HG02763 (cell line): ENCODE measurements around the gene FBXW5.

Experiments
- ATAC-seq: cut with Tn5 transposase; IDR thresholded peaks from one replicate; pipeline ENCODE4 v1.9.1; 2021; ENCODE audit warnings: mild to moderate bottlenecking, moderate library complexity; ENCODE audit not compliant: unreplicated experiment

Gene FBXW5, protein sequence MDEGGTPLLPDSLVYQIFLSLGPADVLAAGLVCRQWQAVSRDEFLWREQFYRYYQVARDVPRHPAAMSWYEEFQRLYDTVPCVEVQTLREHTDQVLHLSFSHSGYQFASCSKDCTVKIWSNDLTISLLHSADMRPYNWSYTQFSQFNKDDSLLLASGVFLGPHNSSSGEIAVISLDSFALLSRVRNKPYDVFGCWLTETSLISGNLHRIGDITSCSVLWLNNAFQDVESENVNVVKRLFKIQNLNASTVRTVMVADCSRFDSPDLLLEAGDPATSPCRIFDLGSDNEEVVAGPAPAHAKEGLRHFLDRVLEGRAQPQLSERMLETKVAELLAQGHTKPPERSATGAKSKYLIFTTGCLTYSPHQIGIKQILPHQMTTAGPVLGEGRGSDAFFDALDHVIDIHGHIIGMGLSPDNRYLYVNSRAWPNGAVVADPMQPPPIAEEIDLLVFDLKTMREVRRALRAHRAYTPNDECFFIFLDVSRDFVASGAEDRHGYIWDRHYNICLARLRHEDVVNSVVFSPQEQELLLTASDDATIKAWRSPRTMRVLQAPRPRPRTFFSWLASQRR

DNA sequence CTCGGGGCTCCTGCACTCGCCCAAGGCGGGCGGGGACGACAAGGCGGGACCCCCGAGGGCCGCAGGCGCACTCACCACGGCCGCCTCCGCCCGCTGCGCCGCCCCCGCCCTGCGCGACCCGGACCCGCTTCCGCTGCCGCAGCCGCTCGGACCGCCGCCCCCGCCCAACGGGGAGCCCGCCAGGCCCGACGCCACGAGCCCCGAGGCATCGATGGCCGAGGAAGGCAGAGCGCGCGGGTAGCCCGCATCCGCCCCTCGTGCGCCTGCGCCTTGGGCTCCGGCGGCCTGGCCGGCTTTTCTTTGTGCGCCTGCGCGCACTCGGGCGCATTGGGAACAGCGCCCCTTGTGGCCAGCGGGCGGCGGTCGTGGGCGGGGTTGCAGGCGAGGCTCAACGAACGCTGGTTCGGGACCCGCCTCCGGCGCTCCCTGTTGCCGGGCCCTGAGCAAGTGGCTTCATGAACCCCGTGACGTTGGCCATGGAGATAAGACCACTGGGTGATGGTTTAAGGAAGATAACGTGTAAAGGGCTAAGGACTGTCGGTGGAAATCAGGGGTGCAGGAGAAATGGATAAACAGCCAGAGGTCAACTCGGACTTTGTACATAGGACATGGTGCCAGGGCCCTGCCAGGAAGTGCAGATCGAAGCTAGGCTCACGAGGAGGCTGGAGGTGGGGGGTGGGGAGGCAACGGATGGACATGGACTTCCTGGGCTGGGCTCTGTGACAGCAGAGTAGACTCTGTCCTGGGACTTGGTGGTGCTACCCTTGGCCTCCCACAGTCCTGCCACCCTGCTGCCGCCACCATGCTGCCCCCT lies at the start of gene FBXW5, which contains the start of gene C8G:
Gene FBXW5 (minus strand): TSS at position 220 of the 814 bp plus-strand sequence. CDS start 655 bp downstream, outside the sequence.
Gene C8G (plus strand): TSS at position 725 of the 814 bp plus-strand sequence. CDS start 78 bp downstream, at position 803.
- ATAC-seq: peak; percentile 81

DNA sequence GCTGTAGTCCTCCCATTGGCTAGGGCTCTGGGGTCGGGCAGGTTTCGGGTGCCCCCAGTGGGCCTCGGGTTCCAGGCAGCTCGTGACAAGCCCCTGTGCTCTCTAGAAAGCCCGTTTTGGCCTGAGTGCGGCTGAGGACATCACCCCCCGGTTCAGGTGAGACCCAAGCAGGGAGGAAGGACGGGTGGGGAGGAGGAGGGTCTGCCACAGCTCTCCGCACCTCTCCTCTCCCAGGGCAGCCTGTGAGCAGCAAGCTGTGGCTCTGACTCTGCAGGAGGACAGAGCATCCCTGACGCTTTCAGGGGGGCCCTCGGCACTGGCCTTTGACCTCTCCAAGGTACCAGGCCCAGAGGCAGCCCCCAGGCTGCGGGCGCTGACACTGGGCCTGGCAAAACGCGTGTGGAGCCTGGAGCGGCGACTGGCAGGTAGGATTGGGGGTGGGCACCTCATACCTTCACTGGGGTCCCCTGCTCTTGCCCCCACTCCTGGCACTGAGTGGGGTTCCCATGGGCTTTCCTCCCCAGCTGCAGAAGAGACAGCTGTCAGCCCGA lies 48.4 kb upstream of the FBXW5 start:
- ATAC-seq: no peak

DNA sequence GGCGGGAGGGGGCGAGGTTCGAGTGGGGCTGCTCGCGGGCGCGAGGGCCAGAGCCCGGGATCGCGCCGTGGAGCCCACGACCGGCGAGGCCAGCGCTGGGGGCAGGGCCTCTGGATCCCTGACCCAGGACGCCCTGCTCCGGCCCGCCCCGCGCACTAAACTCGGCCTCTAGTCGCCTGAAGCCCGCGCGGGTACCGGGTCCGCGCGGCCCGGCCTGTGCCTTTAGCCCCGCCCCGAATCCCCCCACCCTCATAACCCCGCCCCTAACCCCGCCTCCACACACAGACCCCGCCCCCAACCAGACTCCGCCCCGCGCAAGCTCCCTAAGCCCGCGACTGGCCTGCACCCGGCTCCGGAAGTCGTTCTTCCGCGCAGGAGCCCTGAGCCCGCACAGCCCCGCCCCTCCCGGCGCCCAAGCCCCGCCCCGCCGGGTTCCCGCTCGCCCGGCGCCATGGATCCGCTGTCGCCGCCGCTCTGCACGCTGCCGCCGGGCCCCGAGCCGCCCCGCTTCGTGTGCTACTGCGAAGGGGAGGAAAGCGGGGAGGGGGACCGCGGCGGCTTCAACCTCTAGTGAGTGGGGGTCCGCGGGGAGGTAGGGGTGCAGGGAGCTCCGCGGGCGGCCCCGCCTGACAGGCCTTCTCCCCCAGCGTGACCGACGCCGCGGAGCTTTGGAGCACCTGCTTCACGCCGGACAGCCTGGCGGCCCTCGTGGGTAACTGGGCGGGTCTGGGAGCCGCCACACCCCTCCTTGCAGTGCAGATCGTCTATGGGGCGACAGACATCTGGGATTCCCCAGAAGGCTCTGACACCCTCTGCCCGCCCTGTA lies 47.7 kb upstream of the FBXW5 start, which contains the start of gene PAXX:
Gene PAXX (plus strand): TSS at position 430 of the 826 bp plus-strand sequence. CDS start 22 bp downstream, at position 452.
- peak; percentile 75 for ATAC-seq

DNA sequence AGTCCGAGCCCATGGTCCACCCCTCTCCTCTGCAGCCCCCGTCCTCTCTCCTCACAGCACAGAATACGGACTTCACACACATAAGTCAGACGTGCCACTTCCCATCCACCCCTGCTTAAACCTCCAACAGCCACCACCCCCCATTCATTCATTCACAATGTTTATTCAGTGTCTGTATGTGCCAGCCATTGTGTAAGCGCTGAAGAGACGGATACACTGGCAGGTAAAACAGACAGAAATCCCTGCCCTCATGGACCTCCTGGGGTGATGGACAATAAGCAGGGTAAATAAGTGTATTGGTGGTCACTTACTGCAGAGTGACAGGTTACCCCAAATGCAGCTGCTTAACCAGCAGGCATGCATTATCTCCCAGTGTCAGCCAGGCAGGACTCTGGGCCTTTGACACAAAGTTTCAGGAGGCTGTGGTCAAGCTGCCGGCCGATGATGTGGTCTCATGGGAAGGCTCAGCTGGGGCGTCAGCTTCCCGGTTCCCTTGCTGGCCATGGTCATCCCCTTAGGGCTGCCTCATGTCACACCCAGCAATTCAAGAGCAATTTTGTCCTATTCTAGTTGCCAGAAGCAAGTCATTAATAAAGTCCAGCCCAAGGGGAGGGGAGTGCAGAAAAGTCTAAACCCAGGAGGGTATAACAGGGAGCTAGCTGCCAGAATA lies 45.8 kb upstream of the FBXW5 start:
- ATAC-seq: no peak

DNA sequence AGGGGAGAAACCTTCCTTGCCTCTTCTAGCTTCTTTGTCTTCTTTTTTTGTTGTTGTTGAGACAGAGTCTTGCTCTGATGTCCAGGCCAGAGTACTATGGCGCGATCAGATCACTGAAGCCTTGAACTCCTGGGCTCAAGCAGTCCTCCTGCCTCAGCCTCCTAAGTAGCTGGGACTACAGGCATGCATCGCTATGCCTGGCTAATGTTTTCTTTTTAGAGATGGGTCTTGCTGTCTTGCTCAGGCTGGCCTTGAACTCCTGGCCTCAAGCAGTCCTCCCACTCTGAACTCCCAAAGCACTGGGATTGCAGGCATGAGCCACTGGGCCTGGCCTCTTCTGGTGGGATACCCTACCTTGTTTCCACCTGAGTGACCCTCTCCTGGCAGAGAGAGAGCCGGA lies 44.3 kb upstream of the FBXW5 start:
- ATAC-seq: no peak

DNA sequence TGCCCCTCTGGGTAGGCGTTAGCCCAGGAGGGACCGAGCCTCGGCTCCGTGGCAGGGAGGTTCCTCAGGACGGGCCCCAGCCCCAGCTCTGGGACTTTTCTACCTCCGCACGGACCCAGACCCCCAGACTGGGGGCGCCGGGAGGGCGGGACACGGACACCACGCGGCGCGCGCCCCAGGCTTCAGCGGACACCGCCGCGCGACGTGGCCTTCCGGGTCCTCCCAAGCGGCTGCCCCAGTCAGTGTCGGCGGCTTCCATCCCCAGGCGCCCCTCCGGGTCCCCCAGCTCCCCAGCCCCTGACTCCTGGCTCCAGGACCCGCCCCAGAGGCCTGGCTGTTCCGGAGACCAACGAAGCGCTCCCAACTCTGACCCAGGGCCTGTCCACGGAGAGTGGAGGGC lies 41.3 kb upstream of the FBXW5 start:
- ATAC-seq: no peak

DNA sequence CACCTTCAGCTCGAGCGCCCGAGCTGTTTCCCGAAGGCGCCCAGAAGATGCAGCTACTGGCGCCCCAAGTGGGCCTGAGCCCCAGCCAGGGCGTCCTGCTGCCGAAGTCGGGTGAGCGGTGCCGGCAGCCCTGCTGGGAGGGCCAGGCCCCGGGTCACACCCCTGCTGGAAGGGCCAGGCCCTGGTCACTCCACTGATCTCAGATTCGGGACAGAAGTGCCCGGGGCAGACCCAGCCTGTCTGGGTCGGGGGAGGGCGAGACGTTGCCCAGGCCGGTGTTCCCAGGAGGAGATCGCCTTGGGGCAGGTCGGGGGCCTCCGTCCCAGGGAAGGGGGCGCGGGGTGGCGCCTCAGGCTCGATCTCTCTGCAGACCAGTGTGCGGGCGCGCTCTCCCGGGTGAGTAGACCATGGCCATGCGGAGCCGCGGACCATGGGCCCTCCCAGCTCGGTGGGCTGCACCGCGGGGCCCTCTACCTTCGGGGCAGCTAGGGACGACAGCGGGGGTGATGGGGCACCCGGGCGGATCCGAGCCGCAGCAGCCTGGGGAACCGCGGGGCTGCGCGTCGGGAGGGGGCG lies 40.6 kb upstream of the FBXW5 start:
- ATAC-seq: no peak

DNA sequence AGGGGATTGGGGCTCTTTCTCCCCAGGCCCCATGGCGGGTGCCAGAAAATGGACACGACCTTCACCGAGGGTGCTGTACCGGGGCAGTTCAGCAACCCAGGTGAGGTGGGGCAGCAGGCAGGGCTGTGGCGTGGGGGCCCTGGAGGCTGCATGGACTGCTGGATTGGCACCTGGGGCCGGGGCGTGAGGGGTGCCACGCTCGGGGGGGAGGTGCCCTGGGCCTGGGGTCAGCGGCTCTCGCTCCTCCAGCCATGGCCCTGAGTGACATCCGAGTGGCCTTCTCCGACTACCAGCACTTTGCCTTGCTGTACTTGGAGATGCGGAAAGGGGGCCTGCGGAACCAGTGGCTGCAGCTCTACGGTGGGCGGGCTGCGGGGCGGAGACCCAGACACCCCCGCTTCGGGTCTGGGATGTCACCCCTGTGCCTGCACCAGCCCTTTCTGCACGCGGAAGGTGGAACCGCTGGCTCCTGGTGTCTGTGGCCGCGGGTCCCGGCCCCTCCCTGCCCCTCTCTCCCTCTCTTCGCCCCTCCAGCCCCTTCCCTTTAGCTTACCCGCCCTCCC lies 40.0 kb upstream of the FBXW5 start:
- no peak for ATAC-seq

DNA sequence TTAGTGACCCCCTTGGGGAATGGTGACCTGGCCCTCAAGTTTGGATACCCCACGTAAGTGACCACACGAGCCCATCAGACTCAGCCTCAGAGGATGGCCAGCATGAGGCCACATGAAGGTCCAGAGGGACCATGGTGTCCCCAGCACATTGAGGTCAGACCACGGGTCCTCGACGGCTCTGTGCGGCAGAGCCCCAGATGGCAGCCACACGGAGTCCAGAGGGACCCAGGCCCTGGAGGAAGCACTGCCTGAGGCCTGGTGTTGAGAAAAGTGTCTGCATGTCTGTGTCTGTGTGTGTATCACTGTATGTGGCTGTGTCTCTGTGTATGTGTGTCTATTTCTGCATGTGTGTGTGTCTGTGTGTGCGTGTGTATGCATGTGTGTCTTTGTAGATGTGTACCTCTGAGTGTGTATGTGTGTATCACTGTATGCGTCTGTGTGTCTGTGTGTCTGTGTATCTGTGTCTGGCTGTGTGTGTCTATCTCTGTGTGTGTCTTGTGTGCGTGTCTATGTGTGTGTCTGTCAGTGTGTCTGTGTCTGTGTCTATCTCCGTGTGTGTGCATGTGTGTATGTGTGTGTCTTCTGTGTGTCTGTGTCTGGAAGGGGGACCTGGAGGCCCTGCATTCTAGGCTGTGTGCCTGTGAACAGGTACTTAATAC lies 39.2 kb upstream of the FBXW5 start:
- ATAC-seq: no peak

DNA sequence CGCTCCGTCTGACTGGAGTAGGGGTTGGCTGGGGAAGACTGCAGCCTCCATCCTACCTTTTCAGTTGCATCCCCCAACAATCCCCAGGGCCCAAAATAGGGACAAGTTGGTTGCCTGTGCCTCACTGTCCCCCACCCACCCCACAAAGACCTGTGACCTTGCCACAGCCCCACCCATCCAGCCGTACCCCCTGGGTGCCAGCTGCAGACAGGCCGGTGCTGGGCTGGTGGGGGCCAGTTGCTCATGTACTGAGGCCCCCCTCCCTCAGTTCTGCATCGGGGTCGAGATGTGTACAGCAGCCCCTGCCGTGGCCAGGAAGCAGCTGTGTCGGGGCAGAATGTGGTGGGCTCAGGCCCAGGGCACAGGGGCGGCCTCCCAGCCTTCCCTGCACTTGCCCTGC lies 38.6 kb upstream of the FBXW5 start:
- no peak for ATAC-seq

DNA sequence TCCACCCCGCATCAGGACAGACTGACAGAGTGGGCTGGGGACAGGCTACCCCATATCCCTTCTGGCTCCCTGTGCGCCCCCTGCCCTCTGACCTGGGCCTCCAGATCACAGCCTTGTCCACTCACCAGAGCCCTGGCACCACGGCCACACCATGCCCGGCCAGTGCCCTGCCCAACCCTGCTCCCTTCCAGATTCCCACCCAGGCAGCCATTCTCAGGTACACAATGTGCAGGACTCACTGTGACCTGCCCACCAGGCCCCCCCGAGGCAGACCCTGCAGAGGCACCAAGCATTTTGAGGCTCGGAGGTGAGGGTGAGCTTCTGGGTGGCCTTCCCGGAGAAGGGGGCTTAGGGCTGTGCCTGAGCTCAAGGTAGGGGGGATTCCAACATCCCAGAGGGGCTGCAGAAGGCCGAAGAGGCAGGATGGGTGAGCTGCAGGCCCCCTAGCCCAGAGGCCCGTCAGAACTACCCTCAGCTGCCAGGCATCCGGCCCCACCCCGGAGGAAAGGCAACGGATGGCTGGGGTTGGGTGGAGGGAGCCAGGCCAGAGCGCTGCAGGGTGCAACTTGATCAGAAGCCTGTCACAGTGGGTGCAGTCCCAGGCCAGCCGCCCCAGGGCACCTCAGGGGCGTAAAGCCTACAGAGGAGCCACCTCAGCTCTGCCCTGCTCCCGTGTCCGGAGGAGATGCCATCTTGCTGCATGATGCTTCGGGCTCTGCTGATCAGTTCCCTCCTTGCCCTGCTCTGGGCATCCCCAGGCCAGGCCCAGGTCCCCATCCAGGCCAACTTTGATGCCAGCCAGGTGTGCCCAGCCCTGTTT lies 37.9 kb upstream of the FBXW5 start, which contains the start of gene LCNL1:
Gene LCNL1 (plus strand): TSS at position 762 of the 820 bp plus-strand sequence. CDS start 594 bp downstream, outside the sequence.
- ATAC-seq: no peak

DNA sequence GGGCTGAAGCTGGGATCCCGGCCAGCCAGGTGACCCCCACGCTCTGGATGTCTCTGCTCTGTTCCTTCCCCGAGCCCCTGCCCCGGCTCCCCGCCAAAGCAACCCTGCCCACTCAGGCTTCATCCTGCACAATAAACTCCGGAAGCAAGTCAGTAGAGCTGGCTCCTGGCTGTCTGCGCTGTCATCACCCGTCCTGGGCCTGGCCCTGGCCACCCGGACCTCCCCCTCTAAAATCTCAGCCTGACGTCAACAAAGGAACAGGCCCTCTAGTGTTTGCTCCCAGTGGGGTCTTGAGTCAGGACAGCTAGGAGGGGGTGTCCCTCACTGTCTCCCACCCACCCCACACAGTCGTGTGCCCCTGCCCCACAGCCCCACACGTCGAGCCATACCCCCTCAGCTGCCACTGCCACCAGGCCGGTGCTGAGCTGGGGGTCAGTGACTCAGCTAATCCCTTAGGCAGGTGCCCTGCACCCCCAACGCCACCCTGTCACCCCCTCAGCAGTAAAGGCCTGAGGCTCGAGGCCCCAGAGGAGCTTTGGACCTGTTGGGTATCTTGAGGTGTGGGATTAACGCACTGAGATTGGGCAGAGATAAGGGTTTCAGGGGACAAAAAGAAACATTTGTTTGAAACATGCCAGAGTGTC lies 37.2 kb upstream of the FBXW5 start:
- ATAC-seq: no peak

DNA sequence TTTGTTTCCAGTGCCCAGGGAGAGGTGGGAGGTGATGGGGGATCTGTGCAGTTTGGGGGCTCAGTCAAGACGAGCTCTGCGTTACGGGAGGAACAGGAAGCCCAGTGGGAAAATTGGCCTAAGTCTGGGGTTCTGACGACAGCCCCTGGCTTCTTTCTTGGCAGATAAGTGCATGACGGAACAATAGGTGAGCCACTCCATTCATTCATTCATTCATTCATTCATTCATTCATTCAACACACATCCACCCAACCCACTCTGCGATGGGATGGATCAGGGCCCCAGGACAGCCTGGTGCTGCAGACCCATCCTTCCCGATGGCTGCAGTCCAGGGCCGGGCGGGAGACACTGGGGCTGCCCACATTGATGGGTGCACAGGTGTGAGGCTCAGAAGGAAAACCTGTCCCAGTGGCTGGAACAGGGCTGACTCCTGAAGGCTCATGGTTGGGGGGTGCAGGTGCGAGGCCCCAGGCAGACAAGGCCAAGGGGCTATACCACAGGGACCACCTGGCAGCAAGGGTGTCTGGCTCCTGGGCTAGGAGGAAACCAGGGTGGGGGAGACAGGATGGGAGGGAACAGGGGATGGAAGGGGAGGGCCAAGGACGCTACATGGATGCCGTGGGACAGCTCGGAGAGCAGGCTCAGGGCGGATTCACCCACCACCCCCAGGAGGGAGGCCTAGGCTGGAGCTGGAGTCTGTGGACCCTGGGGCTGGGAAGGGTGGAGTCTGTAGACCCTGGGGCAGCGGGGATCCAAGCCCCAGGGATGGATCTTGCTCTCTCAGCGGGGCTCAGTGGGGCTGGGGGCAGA lies 36.3 kb upstream of the FBXW5 start:
- ATAC-seq: no peak

DNA sequence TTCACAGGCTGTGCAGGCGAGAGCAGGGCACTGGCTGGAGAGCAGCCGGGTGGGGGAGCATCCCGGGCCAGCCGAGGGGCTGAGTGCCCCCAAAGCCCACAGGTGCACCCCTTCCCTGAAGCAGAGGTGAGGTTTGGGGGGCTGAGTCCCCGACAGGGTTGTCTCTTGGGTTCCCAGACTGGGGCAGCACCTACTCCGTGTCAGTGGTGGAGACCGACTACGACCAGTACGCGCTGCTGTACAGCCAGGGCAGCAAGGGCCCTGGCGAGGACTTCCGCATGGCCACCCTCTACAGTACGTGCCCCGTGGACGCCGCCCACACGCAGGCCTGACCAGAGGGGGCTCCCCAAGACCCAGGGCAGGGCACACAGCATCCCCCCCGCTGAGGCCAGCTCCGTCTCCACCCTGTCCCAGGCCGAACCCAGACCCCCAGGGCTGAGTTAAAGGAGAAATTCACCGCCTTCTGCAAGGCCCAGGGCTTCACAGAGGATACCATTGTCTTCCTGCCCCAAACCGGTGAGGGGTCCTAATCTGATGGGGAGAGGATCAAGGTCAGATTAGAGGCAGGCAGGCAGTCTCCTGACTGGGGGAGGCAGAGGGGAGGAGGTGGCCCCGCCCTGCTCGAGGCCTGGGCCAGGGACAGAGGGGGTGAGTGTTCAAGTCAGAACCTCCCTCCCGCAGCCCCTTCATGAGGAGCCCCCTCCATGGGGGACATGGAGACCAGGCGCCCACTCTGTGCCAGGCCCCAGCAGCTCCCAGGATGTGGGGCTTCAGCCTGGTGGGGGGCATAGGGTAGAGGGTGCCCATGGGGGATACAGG lies 35.4 kb upstream of the FBXW5 start:
- ATAC-seq: no peak

DNA sequence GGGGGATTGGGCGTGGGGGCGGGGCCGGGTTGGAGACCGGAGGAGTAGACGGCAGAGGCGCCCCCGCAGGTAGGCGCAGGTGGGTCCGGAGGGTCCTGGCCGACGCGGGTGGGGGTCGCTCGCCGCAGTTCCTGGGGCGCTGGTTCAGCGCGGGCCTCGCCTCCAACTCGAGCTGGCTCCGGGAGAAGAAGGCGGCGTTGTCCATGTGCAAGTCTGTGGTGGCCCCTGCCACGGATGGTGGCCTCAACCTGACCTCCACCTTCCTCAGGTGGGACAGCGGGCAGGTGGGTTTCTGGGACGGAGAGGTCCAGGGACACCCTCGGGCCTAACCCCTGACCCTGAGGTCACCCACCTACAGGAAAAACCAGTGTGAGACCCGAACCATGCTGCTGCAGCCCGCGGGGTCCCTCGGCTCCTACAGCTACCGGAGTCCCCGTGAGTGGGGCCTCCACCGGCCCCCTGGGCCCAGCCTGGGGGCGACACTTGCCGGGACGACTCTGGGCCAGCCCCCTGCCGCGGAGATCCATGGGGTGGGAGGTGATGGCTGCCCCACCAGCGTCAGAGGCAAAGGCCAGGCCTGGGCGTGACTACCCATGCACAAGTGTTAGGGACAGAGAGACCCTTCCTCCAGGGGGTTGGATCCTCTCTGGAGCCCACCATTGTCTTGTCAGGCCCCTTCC lies 34.5 kb upstream of the FBXW5 start:
- no peak for ATAC-seq
